ENCODE results near the gene ATAD3C. TPM values are rescaled to one million over a fixed set of nuclear protein-coding genes. Genes with fewer than 3 reads are reported as not detected.
A peak's percentile ranks its signal among the peaks of the same experiment; 100 is the strongest.

Gene ATAD3C
- total RNA-seq, 1 donor from 2014 or later = 2.9 TPM

DNA sequence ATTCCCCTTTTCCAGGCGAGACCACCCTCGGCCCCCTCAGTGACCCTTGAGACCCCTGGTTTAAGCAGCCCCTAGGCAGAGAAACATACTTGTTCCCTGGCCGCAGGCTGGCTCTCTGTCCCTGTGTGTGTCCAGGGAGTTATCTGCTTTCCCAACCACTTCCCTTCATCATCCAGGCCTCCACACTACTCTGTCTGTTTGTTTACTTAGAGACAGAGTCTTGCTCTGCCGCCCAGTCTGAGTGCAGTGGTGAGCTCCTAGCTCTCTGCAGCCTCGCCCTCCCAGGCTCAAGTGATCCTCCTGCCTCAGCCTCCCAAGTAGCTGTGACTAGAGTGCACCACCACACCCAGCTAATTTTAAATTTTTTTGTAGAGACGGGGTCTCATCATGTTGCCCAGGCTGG lies 19.8 kb upstream of the ATAD3C start:
- H3K9me3 Mint-ChIP-seq = no peaks in the 10 kb centered on the region
- no peak for DNase-seq (ENCODE audit: low spot score in 2 of 2, unreplicated experiment in 2 of 2)

DNA sequence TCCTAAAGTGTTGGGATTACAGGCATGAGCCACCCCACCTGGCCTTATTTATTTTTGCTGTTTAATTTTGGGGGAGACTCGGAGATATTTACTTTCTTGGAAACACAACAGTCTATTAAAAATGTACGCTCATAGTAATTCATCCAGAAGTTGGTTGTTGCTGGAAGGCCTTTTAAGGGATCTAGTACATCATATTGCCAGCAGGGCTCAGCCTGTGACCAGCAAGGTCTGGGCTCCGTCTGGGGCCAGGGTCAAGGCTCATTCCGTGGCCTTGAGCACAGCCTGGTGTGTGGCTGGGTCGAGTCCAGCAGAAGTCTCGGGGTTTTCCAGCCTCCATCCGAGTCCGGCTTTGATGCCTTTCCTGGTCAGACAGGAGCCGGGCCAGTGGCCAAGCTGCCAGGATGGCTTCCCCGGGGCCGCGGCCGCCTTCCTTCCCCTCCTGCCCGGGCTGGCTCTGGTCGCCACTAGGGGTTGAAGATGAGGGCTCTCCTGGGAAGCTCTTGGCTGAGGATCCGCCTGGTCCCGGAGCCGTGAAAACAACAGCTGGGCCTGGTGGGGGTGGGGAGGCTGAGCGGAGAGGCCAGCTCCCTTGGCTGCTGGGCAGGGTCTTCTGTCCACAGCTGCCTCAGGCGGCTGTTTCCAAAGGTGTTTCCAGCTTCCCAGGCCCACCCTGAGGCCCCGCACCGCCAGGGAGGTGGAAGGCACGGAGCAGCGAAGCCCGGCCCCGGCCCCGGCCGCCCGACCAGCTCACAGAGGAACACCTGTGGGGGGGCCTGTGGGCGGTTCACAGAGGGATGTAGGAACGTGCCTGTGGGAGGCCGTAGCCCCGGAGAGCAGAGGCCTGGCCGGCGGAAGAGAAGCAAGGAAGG lies 19.1 kb upstream of the ATAD3C start:
- H3K9me3 Mint-ChIP-seq = no peaks in the 10 kb centered on the region
- no peaks in the 10 kb centered on the region for H3K36me3 Mint-ChIP-seq
- peak overlapping the region; percentile 92 for H3K27ac Mint-ChIP-seq
- TF ChIP-seq, protein P1, sequence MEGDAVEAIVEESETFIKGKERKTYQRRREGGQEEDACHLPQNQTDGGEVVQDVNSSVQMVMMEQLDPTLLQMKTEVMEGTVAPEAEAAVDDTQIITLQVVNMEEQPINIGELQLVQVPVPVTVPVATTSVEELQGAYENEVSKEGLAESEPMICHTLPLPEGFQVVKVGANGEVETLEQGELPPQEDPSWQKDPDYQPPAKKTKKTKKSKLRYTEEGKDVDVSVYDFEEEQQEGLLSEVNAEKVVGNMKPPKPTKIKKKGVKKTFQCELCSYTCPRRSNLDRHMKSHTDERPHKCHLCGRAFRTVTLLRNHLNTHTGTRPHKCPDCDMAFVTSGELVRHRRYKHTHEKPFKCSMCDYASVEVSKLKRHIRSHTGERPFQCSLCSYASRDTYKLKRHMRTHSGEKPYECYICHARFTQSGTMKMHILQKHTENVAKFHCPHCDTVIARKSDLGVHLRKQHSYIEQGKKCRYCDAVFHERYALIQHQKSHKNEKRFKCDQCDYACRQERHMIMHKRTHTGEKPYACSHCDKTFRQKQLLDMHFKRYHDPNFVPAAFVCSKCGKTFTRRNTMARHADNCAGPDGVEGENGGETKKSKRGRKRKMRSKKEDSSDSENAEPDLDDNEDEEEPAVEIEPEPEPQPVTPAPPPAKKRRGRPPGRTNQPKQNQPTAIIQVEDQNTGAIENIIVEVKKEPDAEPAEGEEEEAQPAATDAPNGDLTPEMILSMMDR (IDR thresholded peaks at IDR 0.05; ENCODE audit: unreplicated experiment) = no peak
- peak overlapping the region; percentile 4 for H3K4me3 Mint-ChIP-seq
- peaks cover 56% of the 10 kb centered on the region for H3K4me1 Mint-ChIP-seq
- no peaks in the 10 kb centered on the region for H3K27me3 Mint-ChIP-seq (ENCODE audit: low read depth)
- peak in 1 of 2 experiments; percentile 61 for DNase-seq (ENCODE audit: low spot score in 2 of 2, unreplicated experiment in 2 of 2)

More for the DNA sequence above, 19.8 kb upstream of the ATAD3C start:
- Mint-ChIP-seq H3K27me3 (ENCODE audit: low read depth) (no peaks in the 10 kb centered on the region), H3K36me3 (no peaks in the 10 kb centered on the region), H3K27ac (peak overlapping the region; percentile 92), H3K4me3 (peak overlapping the region; percentile 4), H3K4me1 (peaks cover 57% of the 10 kb centered on the region)
- TF ChIP-seq, protein P1 (IDR thresholded peaks at IDR 0.05; ENCODE audit: unreplicated experiment) = no peak

DNA sequence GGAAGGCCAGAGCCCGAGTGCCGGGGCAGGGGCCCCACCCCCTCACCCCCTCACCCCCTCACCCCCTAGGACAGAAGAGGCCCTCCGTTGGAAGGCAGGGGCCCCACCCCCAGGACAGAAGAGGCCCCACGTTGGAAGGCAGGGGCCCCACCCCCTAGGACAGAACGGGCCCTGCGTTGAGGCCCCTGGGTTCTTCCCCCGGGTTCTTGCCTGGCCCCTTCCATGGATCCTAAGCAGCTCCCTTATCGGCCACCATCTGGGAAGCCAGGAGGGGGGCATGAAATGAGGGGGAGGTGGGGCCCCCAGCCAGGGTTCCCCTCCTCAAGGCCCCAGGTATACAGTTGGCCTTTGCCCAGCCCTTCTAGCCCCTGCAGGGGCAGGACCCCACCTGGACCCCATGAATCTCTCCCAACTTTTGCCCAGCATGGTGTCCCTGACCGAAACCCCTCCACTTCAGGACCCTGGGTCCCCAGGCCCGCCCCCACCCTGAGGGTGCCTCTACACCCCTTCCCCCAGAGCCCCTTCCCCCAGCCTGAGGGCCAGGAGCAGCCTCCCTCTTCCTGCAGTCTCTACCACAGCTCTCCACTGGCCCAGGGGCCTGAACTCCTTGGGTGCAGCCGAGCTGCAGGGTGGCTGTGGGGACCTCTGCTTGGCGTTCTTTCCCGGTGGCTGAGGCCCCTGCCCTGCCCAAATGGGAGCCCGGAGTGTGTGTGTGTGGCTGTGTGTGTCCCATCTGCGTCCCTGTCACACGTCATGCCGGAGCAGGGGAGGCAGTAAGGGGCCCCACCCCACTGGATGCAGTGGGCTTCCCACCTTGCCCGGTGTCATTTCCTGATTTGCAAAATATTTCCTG lies 18.3 kb upstream of the ATAD3C start:
- no peaks in the 10 kb centered on the region for H3K27me3 Mint-ChIP-seq (ENCODE audit: low read depth)
- no peaks in the 10 kb centered on the region for H3K9me3 Mint-ChIP-seq
- H3K27ac Mint-ChIP-seq = peak overlapping the region; percentile 92
- H3K4me3 Mint-ChIP-seq = peak overlapping the region; percentile 10
- no peak for DNase-seq (ENCODE audit: low spot score in 2 of 2, unreplicated experiment in 2 of 2)
- peaks cover 52% of the 10 kb centered on the region for H3K4me1 Mint-ChIP-seq
- no peaks in the 10 kb centered on the region for H3K36me3 Mint-ChIP-seq
- TF ChIP-seq, protein P1 (IDR thresholded peaks at IDR 0.05; ENCODE audit: unreplicated experiment) = no peak

DNA sequence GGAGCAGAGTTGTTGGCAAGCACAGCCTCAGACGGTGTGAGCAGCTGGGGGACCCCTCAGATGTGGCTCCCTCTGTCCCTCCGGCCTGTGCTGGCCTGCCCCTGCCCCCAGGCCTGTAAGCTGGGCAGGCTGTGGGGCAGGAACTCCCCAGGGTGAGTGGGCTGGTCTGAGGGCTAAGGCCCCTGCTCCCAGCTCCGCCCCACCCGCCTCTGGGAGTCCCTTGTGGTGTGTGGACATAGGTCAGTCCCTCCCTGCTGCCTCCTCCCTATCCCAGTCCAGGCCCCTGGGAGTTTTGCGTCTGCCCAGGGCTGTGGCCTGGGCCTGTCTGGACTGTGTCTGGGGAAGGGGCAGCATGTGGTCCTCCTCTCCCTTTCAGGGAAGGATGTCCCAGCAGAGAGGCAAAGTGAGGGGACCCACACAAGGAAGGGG lies 17.6 kb upstream of the ATAD3C start:
- Mint-ChIP-seq H3K27me3 (ENCODE audit: low read depth) (no peaks in the 10 kb centered on the region), H3K36me3 (no peaks in the 10 kb centered on the region), H3K4me1 (peaks cover 53% of the 10 kb centered on the region), H3K9me3 (no peaks in the 10 kb centered on the region), H3K4me3 (no peak overlapping the region), H3K27ac (peak overlapping the region; percentile 89)
- TF ChIP-seq, protein P1 (IDR thresholded peaks at IDR 0.05; ENCODE audit: unreplicated experiment) = no peak
- DNase-seq (ENCODE audit: low spot score in 2 of 2, unreplicated experiment in 2 of 2) = no peak

DNA sequence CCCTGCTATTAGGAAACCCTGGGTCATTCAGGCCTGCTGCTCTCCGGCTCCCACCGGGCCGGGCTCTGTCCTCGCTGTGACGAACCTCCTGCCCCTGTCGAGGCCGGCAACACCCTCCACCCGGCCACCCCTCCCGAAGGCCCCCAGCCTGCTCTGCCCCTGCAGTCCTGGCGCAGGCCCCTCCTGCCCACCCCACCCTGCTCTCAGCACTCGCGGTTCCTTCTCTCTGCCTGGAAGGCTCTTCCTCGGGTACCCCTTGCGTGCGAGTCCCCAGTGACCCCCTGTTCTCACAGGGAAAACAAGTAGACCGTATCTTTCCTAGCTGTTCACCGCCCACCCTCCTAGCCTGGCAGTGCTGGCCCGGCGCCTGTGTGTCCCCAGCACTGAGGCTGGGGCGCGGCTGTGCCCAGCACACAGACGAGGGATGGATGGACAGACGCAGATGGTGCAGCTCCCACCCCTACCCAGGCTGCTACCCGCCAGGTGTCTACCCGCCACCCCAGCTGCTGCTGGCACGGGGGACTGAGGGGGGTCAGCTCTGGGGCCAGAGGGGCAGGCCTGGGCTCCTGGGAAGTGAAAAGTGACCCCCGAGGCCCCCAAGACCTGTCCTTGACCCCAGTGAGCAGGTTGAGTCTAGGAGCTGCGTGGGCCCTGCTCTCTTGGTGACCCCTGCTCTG lies 17.1 kb upstream of the ATAD3C start:
- H3K27ac Mint-ChIP-seq = peak overlapping the region; percentile 90
- no peaks in the 10 kb centered on the region for H3K27me3 Mint-ChIP-seq (ENCODE audit: low read depth)
- H3K9me3 Mint-ChIP-seq = no peaks in the 10 kb centered on the region
- peaks cover 53% of the 10 kb centered on the region for H3K4me1 Mint-ChIP-seq
- peak overlapping the region; percentile 24 for H3K4me3 Mint-ChIP-seq
- TF ChIP-seq, protein P1 (IDR thresholded peaks at IDR 0.05; ENCODE audit: unreplicated experiment) = no peak
- DNase-seq (ENCODE audit: low spot score in 2 of 2, unreplicated experiment in 2 of 2) = no peak
- H3K36me3 Mint-ChIP-seq = no peaks in the 10 kb centered on the region
